Measurements from ENCODE around the gene ATP6V1F. TPM values are rescaled to one million over a fixed set of nuclear protein-coding genes. Genes with fewer than 3 reads are reported as not detected.

The ATP6V1F gene
- total RNA-seq, 1 donor from 2014 or later, result 119 TPM

- H3K4me1 ChIP-seq, result no peaks in the 10 kb centered on the region
- H3K4me3 ChIP-seq, result no peak overlapping the region
- intact Hi-C loops (cut with DNase I), result loop anchor here (10.0 kb wide), 1 partner anchor 265 kb away; no protein-coding TSS in a partner anchor
- no peak for DNase-seq (ENCODE audit: extremely low spot score in 2 of 2)
- TF ChIP-seq CTCF (IDR thresholded peaks at IDR 0.05) (peak; percentile 40 to 63 (median 40)), POLR2A (IDR thresholded peaks at IDR 0.05) (no peak)
- H3K36me3 ChIP-seq, result no peaks in the 10 kb centered on the region
- H3K9me3 ChIP-seq, result no peaks in the 10 kb centered on the region
- no peak overlapping the region for H3K27ac ChIP-seq
- no peaks in the 10 kb centered on the region for H3K27me3 ChIP-seq
These were observed 17.5 kb downstream of the ATP6V1F start for GRCh38 chr7:128879939-128880746.

- DNase-seq (ENCODE audit: extremely low spot score in 2 of 2), result no peak
- no peak overlapping the region for H3K27ac ChIP-seq
- no peak overlapping the region for H3K4me3 ChIP-seq
- H3K9me3 ChIP-seq, result no peaks in the 10 kb centered on the region
- TF ChIP-seq CTCF (IDR thresholded peaks at IDR 0.05), result no peak
- TF ChIP-seq POLR2AphosphoS5 (IDR thresholded peaks at IDR 0.05; ENCODE audit: insufficient read depth in 1 of 2, low read depth in 1 of 2), result no peak
- TF ChIP-seq POLR2A (IDR thresholded peaks at IDR 0.05), result no peak
- no peaks in the 10 kb centered on the region for H3K36me3 ChIP-seq
- intact Hi-C loops (cut with DNase I), result no loop called here
- no peaks in the 10 kb centered on the region for H3K4me1 ChIP-seq
- no peaks in the 10 kb centered on the region for H3K27me3 ChIP-seq
These were observed 18.3 kb downstream of the ATP6V1F start for GRCh38 chr7:128880791-128881457.

- no peaks in the 10 kb centered on the region for H3K27me3 ChIP-seq
- H3K4me3 ChIP-seq, result no peak overlapping the region
- intact Hi-C loops (cut with DNase I), result no loop called here
- H3K9me3 ChIP-seq, result no peaks in the 10 kb centered on the region
- H3K27ac ChIP-seq, result no peak overlapping the region
- peak in 1 of 3 experiments; percentile 2 for TF ChIP-seq CTCF (IDR thresholded peaks at IDR 0.05)
- no peak for TF ChIP-seq POLR2AphosphoS5 (IDR thresholded peaks at IDR 0.05; ENCODE audit: insufficient read depth in 1 of 2, low read depth in 1 of 2)
- DNase-seq (ENCODE audit: extremely low spot score in 2 of 2), result no peak
- H3K36me3 ChIP-seq, result no peaks in the 10 kb centered on the region
- no peaks in the 10 kb centered on the region for H3K4me1 ChIP-seq
These were observed 18.9 kb downstream of the ATP6V1F start for GRCh38 chr7:128881458-128882125.

GRCh38 chr7:128882134-128882533, 19.5 kb downstream of the ATP6V1F start:
- intact Hi-C loops (cut with DNase I), result no loop called here
- H3K27ac ChIP-seq, result no peak overlapping the region
- H3K4me3 ChIP-seq, result no peak overlapping the region
- H3K36me3 ChIP-seq, result no peaks in the 10 kb centered on the region
- no peaks in the 10 kb centered on the region for H3K9me3 ChIP-seq
- H3K4me1 ChIP-seq, result no peaks in the 10 kb centered on the region
- H3K27me3 ChIP-seq, result no peaks in the 10 kb centered on the region
- no peak for TF ChIP-seq POLR2AphosphoS5 (IDR thresholded peaks at IDR 0.05; ENCODE audit: insufficient read depth in 1 of 2, low read depth in 1 of 2)
- DNase-seq (ENCODE audit: extremely low spot score in 2 of 2), result no peak

- DNase-seq (ENCODE audit: extremely low spot score in 2 of 2), result no peak
- intact Hi-C loops (cut with DNase I), result no loop called here
These were observed 21.2 kb downstream of the ATP6V1F start for GRCh38 chr7:128883622-128884448.

More at GRCh38 chr7:128883622-128884448, 21.2 kb downstream of the ATP6V1F start:
- Histone ChIP-seq H3K27me3 (no peaks in the 10 kb centered on the region), H3K36me3 (no peaks in the 10 kb centered on the region), H3K4me1 (no peaks in the 10 kb centered on the region), H3K4me3 (no peak overlapping the region), H3K27ac (no peak overlapping the region), H3K9me3 (no peaks in the 10 kb centered on the region)
- TF ChIP-seq CTCF (IDR thresholded peaks at IDR 0.05) (peak; percentile 92 to 94 (median 92)), POLR2AphosphoS5 (IDR thresholded peaks at IDR 0.05; ENCODE audit: insufficient read depth in 1 of 2, low read depth in 1 of 2) (no peak), POLR2A (IDR thresholded peaks at IDR 0.05) (no peak)
